ENCODE measurements around the gene FAM76B.

The FAM76B gene

DNA sequence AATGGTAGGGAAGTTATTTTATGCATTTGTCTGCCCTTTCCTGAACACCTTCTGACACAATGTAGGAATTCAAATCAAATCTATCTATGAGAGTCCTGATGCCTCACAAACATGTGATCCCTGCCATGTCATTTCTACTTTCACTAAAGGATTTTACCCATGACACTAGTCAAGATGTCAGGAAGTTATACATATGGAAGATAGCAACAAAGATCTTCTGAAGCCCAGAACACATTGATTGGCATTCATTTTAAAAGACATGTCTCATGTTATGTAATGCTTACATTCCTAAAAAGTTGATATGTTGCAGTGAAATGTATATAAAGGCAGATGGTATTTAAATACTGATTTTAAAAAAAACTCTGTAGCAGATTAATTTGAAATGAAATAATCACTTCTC lies 61.5 kb downstream of the FAM76B start:
- DNase-seq: no peak

DNA sequence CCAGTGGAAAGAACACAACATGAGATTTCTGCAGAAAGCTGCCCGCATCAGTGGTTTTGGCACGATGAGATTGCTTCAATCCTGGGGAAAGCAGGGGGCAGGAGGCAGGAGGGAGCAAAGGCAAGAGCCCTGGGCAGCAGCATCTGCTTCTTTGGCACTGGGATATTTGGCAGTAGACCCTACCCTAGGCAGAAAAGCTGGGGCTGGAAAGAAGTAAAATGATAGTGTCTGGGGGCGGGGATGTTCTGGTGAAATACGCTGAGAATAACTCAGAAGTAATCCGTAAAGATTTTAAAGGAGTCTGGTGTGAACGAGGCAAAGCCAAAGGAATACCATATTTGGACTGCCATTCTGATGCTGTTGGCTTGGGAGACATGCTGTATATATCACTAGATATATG lies 62.0 kb downstream of the FAM76B start:
- DNase-seq: no peak

DNA sequence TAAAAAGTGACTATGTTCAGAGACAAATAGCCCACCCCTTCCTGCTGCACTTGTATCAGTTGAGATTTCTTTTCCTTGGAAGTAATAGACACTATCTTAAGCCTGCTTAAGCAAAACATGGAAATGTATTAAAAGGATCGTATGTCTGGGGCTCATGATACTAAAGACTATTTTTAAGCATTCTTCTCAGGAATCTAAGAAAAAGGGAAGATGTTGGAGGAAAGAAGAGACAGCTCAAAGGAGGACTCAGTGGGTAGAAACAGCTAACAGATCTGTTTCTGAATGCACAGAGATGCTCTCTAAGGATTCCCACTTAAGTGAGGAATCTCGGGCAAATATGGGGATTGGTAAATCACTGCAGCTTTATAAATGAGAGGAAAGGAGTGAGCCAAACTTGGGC lies 62.5 kb downstream of the FAM76B start:
- DNase-seq: no peak

DNA sequence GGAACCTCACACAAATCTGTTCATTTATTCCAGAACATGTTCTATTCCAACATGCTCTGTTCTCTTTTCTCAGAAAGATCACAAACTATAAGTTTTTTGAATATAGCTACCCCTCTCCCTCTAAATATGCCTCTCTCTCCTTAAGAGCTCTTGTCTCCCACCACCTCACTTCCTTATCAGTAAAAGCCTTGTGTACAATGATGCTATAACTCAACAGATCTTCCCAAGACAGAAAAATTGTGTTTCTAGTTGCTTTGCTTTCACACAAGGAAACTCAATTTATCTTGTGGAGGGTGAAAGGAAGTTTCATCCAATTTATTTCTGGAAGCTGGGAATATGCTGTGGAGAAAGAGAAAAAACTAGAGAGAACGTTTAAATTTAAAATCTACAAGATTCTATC lies 64.4 kb downstream of the FAM76B start:
- no peak for DNase-seq

GRCh38 chr11:95723361-95723942 lies 66.1 kb downstream of the FAM76B start:
- no peak for DNase-seq

DNA sequence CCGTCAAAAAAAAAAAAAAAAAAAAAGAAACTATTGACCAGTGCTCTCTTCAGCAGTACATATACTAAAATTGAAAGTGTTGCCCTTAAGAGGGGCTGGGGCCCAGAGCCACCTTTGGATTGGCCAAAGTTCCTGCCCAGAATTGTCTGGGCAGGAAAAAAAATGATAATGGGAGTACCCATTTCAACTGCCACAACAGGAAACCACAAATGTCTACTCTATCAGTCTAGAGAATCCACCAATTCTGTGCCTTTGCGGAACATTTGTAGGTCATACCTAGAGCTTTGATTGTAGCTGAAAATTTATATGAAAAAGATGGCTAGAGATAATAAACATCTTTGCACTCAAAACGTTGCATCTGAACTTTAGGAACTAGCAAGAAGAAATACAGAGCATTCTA lies 69.4 kb downstream of the FAM76B start:
- DNase-seq: no peak

Measured in NCI-H2081 (cell line).